AG09309 (cell line): Measurements from ENCODE around the gene MAP4K4.

Experiments used
- DNase-seq: peaks from one replicate; pipeline ENCODE4 v3.0.0-alpha.2; 2010; ENCODE audit warnings: low read depth
- H3K4me3 ChIP-seq: 2 replicates; pipeline ENCODE4 v1.5.1; 2011; ENCODE audit warnings: mild to moderate bottlenecking, low read depth, low read length, moderate library complexity; ENCODE audit not compliant: control insufficient read depth
- CTCF ChIP-seq: IDR thresholded peaks from 2 replicates; pipeline ENCODE4 v1.5.1; 2011; ENCODE audit warnings: mild to moderate bottlenecking, low read depth, low read length, inconsistent platforms; ENCODE audit not compliant: insufficient read depth, control insufficient read depth; ENCODE audit errors: missing control alignments

The MAP4K4 gene

GRCh38 chr2:101808006-101808562 lies 110.6 kb downstream of the MAP4K4 start:
- no peak for DNase-seq
- no peak for TF ChIP-seq CTCF
- no peak overlapping the region for H3K4me3 ChIP-seq

- H3K4me3 ChIP-seq: no peak overlapping the region
- no peak for TF ChIP-seq CTCF
- DNase-seq: no peak
These were observed 112.2 kb downstream of the MAP4K4 start for GRCh38 chr2:101809698-101810097.

GRCh38 chr2:101811226-101812015 lies 113.9 kb downstream of the MAP4K4 start:
- no peak overlapping the region for H3K4me3 ChIP-seq
- DNase-seq: no peak
- TF ChIP-seq CTCF: no peak

GRCh38 chr2:101812226-101812625 lies 114.7 kb downstream of the MAP4K4 start:
- no peak overlapping the region for H3K4me3 ChIP-seq
- DNase-seq: no peak
- TF ChIP-seq CTCF: no peak

GRCh38 chr2:101814752-101815151 lies 117.2 kb downstream of the MAP4K4 start:
- no peak overlapping the region for H3K4me3 ChIP-seq
- no peak for TF ChIP-seq CTCF
- DNase-seq: no peak

- TF ChIP-seq CTCF: no peak
- no peak overlapping the region for H3K4me3 ChIP-seq
- DNase-seq: no peak
These were observed 117.6 kb downstream of the MAP4K4 start for GRCh38 chr2:101815154-101815553.
